DOHH2 (cell line): ENCODE data around the gene MRPL41.
"Not testable (repeated sequence)": the region's sequence is repeated elsewhere in the genome, so short reads cannot be mapped to it uniquely, and the experiment has no call there.

Experiments
- EZH2phosphoT487 ChIP-seq: fragments of 200-600 bp; sonication (generic); IDR thresholded peaks from 2 replicates; pipeline ENCODE4 v1.6.1; 2017; ENCODE audit warnings: borderline replicate concordance, mild to moderate bottlenecking, antibody characterized with exemption, low read length, moderate library complexity, mixed read lengths
- TF ChIP-seq, protein P1 (sequence below): fragments of 200-600 bp; sonication (generic); IDR thresholded peaks from one replicate; pipeline ENCODE4 v1.5.1; 2014; ENCODE audit warnings: antibody characterized with exemption, mild to moderate bottlenecking, low read depth, low read length; ENCODE audit not compliant: poor library complexity, severe bottlenecking

DNA sequence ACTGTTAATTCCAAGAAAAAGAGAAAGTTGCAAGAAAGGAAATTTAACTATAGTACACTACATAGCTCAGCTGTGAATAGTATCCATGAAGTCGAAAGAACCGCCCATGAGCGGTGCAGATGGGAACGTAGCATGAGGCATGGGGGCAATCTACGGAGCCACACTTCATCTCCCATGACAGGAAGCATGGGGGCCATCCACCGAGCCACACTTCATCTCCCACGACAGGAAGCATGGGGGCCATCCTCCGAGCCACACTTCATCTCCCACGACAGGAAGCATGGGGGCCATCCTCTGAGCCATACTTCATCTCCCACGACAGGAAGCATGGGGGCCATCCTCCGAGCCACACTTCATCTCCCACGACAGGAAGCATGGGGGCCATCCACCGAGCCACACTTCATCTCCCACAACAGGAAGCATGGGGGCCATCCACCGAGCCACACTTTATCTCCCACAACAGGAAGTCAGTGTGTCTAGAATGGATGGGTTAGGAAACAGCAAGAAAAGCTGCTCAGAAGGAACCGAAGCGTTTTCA, 15.0 kb upstream of the MRPL41 start:
- TF ChIP-seq, protein P1, sequence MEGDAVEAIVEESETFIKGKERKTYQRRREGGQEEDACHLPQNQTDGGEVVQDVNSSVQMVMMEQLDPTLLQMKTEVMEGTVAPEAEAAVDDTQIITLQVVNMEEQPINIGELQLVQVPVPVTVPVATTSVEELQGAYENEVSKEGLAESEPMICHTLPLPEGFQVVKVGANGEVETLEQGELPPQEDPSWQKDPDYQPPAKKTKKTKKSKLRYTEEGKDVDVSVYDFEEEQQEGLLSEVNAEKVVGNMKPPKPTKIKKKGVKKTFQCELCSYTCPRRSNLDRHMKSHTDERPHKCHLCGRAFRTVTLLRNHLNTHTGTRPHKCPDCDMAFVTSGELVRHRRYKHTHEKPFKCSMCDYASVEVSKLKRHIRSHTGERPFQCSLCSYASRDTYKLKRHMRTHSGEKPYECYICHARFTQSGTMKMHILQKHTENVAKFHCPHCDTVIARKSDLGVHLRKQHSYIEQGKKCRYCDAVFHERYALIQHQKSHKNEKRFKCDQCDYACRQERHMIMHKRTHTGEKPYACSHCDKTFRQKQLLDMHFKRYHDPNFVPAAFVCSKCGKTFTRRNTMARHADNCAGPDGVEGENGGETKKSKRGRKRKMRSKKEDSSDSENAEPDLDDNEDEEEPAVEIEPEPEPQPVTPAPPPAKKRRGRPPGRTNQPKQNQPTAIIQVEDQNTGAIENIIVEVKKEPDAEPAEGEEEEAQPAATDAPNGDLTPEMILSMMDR, result not testable (repeated sequence)
- TF ChIP-seq EZH2phosphoT487, result not testable (repeated sequence)
